H1 (cell line): ENCODE data around the gene URM1. TPM values are rescaled to one million over a fixed set of nuclear protein-coding genes. Genes with fewer than 3 reads are reported as not detected.

Source experiments
- BCL11A ChIP-seq, 2 experiments: IDR thresholded peaks; one replicate each; pipeline ENCODE4 v1.6.1; 2011; ENCODE audit warnings: low read depth in 2 of 2, low read length in 2 of 2, mild to moderate bottlenecking in 2 of 2
- CBX5 ChIP-seq: fragments of 300-800, 300-1000 bp; sonication (generic); IDR thresholded peaks from 2 replicates; pipeline ENCODE4 v1.7.1; 2016; ENCODE audit warnings: antibody characterized with exemption, low read length, low read depth
- CHD7 ChIP-seq: fragments of 300-600 bp; sonication (generic); IDR thresholded peaks from 2 replicates; pipeline ENCODE4 v1.7.1; 2012; ENCODE audit warnings: low read length, moderate library complexity, mild to moderate bottlenecking, inconsistent platforms; ENCODE audit not compliant: insufficient replicate concordance
- SIX5 ChIP-seq: IDR thresholded peaks from 2 replicates; pipeline ENCODE4 v1.6.1; 2011; ENCODE audit warnings: mild to moderate bottlenecking, low read depth, low read length
- SP2 ChIP-seq: IDR thresholded peaks from 2 replicates; pipeline ENCODE4 v1.6.1; 2012; ENCODE audit warnings: mild to moderate bottlenecking, low read length, inconsistent platforms
- SP4 ChIP-seq: IDR thresholded peaks from 2 replicates; pipeline ENCODE4 v1.6.1; 2012; ENCODE audit warnings: low read length, inconsistent platforms
- SUZ12 ChIP-seq: fragments of 200-600 bp; sonication (generic); IDR thresholded peaks from 2 replicates; pipeline ENCODE4 v1.6.1; 2012; ENCODE audit warnings: mild to moderate bottlenecking, inconsistent platforms, low read length, moderate library complexity, mixed read lengths
- TCF12 ChIP-seq: IDR thresholded peaks from 2 replicates; pipeline ENCODE4 v1.6.1; 2011; ENCODE audit warnings: low read depth, mild to moderate bottlenecking, low read length
- polyA plus RNA-seq, 7 experiments: library from polyadenylated mRNA; depleted of rRNA in 3 of 7; stranded (reverse) in 5 of 7; unstranded in 2 of 7; fragments of >200 nt in 5 of 7; fragments of 200-250 nt in 2 of 7; gene quantifications; 1 replicate in 5 of 7; 2 replicates in 1 of 7; 4 replicates in 1 of 7; pipeline versions ENCODE4 v1.2.1 to v1.2.3, GENCODE V29; 2011 to 2013; ENCODE audit warnings: missing spikeins in 2 of 7, mixed read lengths in 2 of 7
- total RNA-seq: library from RNA; stranded (reverse); fragmentation: NEBNext Ultra II Directional; extraction: Animal tissue kit (Norgen Biotek cat#: 25700); gene quantifications from 2 replicates; pipeline ENCODE4 v1.2.1, GENCODE V29; 2021

Gene URM1
- total and polyA plus RNA-seq, 2 of the 8 experiments (the other 6 are each of a cell fraction or from before 2014, with no cell fraction given), result 58.3 to 62.3 TPM

- TF ChIP-seq CHD7 (no peak), SUZ12 (no peak), SP4 (no peak), BCL11A (IDR thresholded peaks at IDR 0.05; ENCODE audit: low read depth in 2 of 2, low read length in 2 of 2) (no peak), SP2 (no peak), CBX5 (no peak), TCF12 (no peak), SIX5 (no peak)
These were observed 9.7 kb upstream of the URM1 start (continued) for GRCh38 chr9:128361296-128361985.
